Kidney (tissue), 14 donors: Measurements from ENCODE around the gene BTN1A1. TPM values are rescaled to one million over a fixed set of nuclear protein-coding genes. Genes with fewer than 3 reads are reported as not detected.

Experiments used
- DNase-seq, 5 donors: peaks; one replicate each; pipeline ENCODE4 v3.0.0-alpha.2; 2013 to 2020
- FAIRE-seq: peaks from 2 replicates; lab custom pipeline; 2012; peaks lifted over from hg19 to GRCh38; lab: Jason Lieb, UNC
- H3K27ac ChIP-seq, 2 donors: one replicate each; pipeline ENCODE4 v1.7.0; 2013; ENCODE audit warnings: low read depth in 2 of 2, low read length in 2 of 2, inconsistent platforms in 1 of 2
- H3K27me3 ChIP-seq: one replicate; pipeline ENCODE4 v1.7.1; 2013; ENCODE audit warnings: low read length, inconsistent platforms; ENCODE audit not compliant: control insufficient read depth, insufficient read depth
- H3K36me3 ChIP-seq, 3 donors: one replicate each; pipeline versions ENCODE4 v1.7.0 to v1.7.1; 2013; ENCODE audit warnings: low read length in 3 of 3, control low read depth in 1 of 3, inconsistent platforms in 1 of 3; ENCODE audit not compliant: insufficient read depth in 3 of 3, control insufficient read depth in 2 of 3
- H3K4me1 ChIP-seq, 3 donors: one replicate each; pipeline versions ENCODE4 v1.7.0 to v1.7.1; 2013; ENCODE audit warnings: low read length in 3 of 3, inconsistent platforms in 1 of 3, low read depth in 1 of 3; ENCODE audit not compliant: control insufficient read depth in 2 of 3, insufficient read depth in 2 of 3
- H3K4me3 ChIP-seq, 3 donors: one replicate each; pipeline versions ENCODE4 v1.7.0 to v1.8.1; 2013; ENCODE audit warnings: low read length in 3 of 3, control low read depth in 1 of 3, inconsistent platforms in 1 of 3
- H3K9ac ChIP-seq, 3 donors: one replicate each; pipeline versions ENCODE4 v1.7.0 to v1.7.1; 2013; ENCODE audit warnings: low read length in 3 of 3, control low read depth in 1 of 3, inconsistent platforms in 1 of 3
- H3K9me3 ChIP-seq, 3 donors: one replicate each; pipeline versions ENCODE4 v1.7.0 to v1.7.1; 2013; ENCODE audit warnings: low read length in 3 of 3, control low read depth in 1 of 3, inconsistent platforms in 1 of 3; ENCODE audit not compliant: control insufficient read depth in 2 of 3, insufficient read depth in 1 of 3
- intact Hi-C: fragments of 100-400 bp; cut with DNase I; formaldehyde crosslinking; loops from one replicate; pipeline ENCODE4 v1.11.1; 2022
- polyA plus RNA-seq: library from polyadenylated mRNA; stranded (reverse); fragments of 350-450 nt; fragmentation: Illumina TruSeq; extraction: RNeasy Lipid Tissue Mini Kit (QIAGEN cat#74804); gene quantifications from one replicate; pipeline ENCODE4 v1.2.3, GENCODE V29; 2014; ENCODE audit warnings: low read depth, low replicate concordance; ENCODE audit not compliant: insufficient read depth
- total RNA-seq: library from RNA; stranded (reverse); fragmentation: NEBNext Ultra II Directional; extraction: Animal tissue kit (Norgen Biotek cat#: 25700); gene quantifications from one replicate; pipeline ENCODE4 v1.2.1, GENCODE V29; 2021
- TF ChIP-seq, protein P1 (sequence below): IDR thresholded peaks from 3 replicates; pipeline ENCODE4 v1.5.1; 2012; ENCODE audit warnings: mild to moderate bottlenecking, moderate library complexity, borderline replicate concordance; ENCODE audit not compliant: insufficient read depth; ENCODE audit errors: extremely low read depth
- donor health status: control.
- donor health status: control.
- donor health status: control.
- donor health status: control.
- donor health status: control.
- donor health status: DM: yes; HTN: yes; CAD: no.
- donor health status: Normal renal cell carcinoma (clear cell type).

BTN1A1 gene
- total and polyA plus RNA-seq, 2 donors from 2014 or later = 0.09 TPM; not detected in 1

DNA sequence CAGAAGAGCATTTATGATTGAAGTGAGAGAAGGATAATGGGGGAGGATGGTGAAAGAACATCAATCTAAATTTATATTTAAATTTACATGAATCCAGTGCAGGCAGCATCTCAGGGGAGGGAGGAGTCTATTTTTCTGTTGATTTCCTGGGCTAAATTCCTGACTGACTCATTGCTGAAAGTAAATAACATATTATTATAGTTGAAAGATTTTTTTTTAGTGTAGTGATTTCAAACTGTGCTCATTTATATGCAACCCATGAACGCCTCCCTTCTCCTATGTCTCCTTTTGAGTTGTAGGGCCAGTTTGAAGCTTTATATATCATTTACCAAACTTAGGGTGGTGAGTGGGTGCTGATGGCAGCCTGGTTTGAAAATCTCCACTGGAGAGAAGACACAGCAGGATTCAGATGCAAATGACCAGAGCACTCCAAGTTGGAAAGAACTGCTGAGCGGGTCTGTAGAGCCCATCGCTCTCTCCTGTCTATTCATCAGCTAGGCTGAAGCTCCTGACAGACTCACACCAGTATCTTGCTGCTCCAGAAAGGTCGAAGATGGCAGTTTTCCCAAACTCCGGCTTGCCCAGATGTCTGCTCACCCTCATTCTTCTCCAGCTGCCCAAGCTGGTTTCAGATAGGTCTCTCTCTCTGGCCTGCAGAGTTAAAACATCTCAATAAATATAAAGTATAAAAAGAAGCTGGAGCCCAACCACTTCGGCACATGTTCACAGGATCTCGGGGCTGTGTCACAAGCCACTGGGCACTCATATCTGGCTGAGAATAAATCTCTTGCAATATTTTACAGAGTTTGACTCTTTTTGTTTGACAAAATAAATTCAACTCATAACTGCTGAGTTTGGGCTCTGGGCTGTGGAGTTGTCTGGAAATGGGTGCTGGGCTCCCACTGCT is 24.0 kb upstream of the BTN1A1 start:
- Histone ChIP-seq H3K9me3 (no peaks in the 10 kb centered on the region), H3K4me3 (no peak overlapping the region), H3K9ac (no peak overlapping the region), H3K36me3 (no peaks in the 10 kb centered on the region), H3K27ac (no peak overlapping the region), H3K4me1 (peaks cover 0 to 5% (median 4%) of the 10 kb centered on the region in 3 donors), H3K27me3 (no peaks in the 10 kb centered on the region)
- no peak for FAIRE-seq
- TF ChIP-seq, protein P1, sequence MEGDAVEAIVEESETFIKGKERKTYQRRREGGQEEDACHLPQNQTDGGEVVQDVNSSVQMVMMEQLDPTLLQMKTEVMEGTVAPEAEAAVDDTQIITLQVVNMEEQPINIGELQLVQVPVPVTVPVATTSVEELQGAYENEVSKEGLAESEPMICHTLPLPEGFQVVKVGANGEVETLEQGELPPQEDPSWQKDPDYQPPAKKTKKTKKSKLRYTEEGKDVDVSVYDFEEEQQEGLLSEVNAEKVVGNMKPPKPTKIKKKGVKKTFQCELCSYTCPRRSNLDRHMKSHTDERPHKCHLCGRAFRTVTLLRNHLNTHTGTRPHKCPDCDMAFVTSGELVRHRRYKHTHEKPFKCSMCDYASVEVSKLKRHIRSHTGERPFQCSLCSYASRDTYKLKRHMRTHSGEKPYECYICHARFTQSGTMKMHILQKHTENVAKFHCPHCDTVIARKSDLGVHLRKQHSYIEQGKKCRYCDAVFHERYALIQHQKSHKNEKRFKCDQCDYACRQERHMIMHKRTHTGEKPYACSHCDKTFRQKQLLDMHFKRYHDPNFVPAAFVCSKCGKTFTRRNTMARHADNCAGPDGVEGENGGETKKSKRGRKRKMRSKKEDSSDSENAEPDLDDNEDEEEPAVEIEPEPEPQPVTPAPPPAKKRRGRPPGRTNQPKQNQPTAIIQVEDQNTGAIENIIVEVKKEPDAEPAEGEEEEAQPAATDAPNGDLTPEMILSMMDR = no peak
- no peak for DNase-seq
- intact Hi-C loops = no loop called here

DNA sequence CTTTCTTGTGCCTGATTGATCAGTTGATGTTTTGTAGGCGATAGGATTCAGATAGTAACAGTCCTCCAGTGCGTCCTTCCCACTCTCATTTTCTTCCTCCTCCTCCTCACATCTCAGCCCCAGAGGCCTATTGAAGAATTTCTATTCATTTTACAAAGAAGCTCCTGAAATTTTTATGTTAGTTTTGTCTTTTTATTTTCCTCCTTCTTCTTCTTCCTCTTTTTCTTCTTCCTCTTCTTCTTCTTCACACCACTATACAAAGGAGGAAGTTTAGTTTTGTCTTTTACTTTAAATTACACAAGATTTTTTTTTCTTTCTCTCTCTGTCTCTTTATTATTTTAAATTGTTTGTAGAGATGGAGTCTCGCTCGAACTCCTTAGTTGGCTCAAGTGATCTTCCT is 23.2 kb upstream of the BTN1A1 start:
- TF ChIP-seq, protein P1 = no peak
- Histone ChIP-seq H3K9ac (no peak overlapping the region), H3K27me3 (no peaks in the 10 kb centered on the region), H3K36me3 (no peaks in the 10 kb centered on the region), H3K4me3 (no peak overlapping the region), H3K4me1 (peaks cover 0 to 5% (median 4%) of the 10 kb centered on the region in 3 donors), H3K9me3 (no peaks in the 10 kb centered on the region), H3K27ac (no peak overlapping the region)
- DNase-seq = no peak
- intact Hi-C loops = no loop called here
- FAIRE-seq = no peak

DNA sequence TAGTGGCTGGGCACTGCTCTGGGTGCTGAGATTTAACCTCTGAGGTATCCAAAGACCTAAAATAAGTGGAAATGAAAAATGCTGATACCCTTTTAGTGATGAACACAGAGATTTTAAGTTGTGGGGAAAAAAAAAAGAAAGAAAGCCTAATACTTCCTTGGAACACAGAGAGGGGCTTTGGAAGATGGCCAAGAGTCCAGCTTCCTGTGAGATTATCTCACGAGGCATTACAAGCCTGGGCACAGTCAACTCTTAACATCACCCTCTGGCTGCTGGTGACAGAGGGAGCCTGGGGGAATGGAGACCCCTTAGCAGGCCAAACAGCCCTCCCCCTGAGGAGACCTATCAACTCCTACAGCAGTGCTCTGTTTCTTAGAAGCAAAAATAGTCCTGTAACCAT is 22.7 kb upstream of the BTN1A1 start:
- H3K36me3 ChIP-seq = no peaks in the 10 kb centered on the region
- no peaks in the 10 kb centered on the region for H3K27me3 ChIP-seq
- peaks cover 0 to 5% (median 4%) of the 10 kb centered on the region in 3 donors for H3K4me1 ChIP-seq
- intact Hi-C loops = no loop called here
- no peak overlapping the region for H3K4me3 ChIP-seq
- FAIRE-seq = no peak
- H3K9ac ChIP-seq = no peak overlapping the region
- DNase-seq = peak in 1 of 5 donors; percentile 28
- no peaks in the 10 kb centered on the region for H3K9me3 ChIP-seq
- no peak overlapping the region for H3K27ac ChIP-seq
- TF ChIP-seq, protein P1 = no peak
